Epithelial cell of proximal tubule (primary cell): ENCODE results near the gene IGF1R. TPM values are rescaled to one million over a fixed set of nuclear protein-coding genes. Genes with fewer than 3 reads are reported as not detected.

ENCODE experiments used
- DNase-seq: peaks from one replicate; pipeline ENCODE4 v3.0.0-alpha.2; 2011; ENCODE audit warnings: low read depth
- H3K4me3 ChIP-seq: 2 replicates; pipeline ENCODE4 v1.5.1; 2011; ENCODE audit warnings: low read depth, mild to moderate bottlenecking, low read length
- total RNA-seq: library from RNA; depleted of rRNA; stranded (reverse); fragments of >200 nt; gene quantifications from 2 replicates; pipeline ENCODE4 v1.2.3, GENCODE V29; 2015
- TF ChIP-seq, protein P1 (sequence below): conservative IDR thresholded peaks from 2 replicates; pipeline ENCODE4 v1.5.1; 2012; ENCODE audit warnings: low read depth, mild to moderate bottlenecking, low read length

IGF1R gene
- total RNA-seq, 1 donor from 2014 or later: 14.5 TPM

DNA sequence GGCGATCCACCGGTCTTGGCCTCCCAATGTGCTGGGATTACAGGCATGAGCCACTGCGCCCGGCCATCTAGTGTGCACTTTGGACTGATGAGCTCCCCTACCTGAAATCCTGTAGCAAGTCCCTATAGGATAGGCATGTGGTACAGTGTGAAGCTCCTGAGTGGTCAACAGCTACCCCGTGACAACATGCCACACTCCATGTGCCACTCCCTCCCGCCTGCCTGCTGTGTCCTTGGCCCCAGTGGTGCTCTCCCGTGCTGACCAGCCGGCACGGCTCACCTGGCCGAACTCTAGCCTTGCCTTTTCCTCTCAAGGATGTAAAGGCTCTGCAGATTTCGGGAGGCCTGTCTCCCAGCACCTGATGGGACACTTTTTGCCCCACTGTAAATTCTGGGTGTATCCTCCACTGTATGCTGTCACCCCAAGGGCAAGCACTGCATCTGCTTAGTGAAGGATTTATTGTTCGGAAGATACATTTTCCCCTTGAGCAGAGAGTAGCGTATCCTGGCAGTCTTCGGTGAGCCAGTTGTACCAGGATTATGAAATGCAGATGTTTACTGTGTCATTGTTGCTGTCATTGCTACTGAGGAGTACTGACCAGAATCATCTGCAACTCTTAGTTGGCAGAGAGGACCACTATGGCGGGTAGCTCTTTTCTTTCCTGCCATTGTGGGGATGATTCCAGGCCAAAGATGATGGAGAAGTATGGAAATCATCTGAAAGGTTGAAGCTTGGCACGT, 64.7 kb downstream of the IGF1R start:
- TF ChIP-seq, protein P1, sequence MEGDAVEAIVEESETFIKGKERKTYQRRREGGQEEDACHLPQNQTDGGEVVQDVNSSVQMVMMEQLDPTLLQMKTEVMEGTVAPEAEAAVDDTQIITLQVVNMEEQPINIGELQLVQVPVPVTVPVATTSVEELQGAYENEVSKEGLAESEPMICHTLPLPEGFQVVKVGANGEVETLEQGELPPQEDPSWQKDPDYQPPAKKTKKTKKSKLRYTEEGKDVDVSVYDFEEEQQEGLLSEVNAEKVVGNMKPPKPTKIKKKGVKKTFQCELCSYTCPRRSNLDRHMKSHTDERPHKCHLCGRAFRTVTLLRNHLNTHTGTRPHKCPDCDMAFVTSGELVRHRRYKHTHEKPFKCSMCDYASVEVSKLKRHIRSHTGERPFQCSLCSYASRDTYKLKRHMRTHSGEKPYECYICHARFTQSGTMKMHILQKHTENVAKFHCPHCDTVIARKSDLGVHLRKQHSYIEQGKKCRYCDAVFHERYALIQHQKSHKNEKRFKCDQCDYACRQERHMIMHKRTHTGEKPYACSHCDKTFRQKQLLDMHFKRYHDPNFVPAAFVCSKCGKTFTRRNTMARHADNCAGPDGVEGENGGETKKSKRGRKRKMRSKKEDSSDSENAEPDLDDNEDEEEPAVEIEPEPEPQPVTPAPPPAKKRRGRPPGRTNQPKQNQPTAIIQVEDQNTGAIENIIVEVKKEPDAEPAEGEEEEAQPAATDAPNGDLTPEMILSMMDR: no peak
- no peak overlapping the region for H3K4me3 ChIP-seq
- no peak for DNase-seq

GRCh38 chr15:98713585-98714001, 65.3 kb downstream of the IGF1R start:
- TF ChIP-seq, protein P1: no peak
- no peak for DNase-seq
- no peak overlapping the region for H3K4me3 ChIP-seq

DNA sequence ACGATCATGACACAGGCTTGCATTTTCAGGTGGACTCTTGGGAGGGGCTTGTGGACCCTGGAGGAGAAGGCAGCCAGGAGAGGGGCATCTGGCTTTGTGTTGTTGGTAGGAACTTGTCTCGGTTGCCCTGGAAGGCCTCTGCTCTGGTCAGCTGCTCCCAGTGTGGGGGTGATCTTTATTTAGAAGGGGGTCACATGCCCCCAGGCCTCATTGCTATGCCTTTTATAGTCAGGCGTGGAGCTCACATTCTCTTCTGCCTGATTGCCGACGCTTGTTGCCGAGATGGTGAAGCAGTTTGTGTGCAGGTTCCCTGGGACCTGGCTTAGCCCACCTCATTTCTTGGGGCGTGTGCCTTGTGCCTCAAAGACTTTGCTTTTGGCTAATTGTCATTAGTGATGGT, 66.6 kb downstream of the IGF1R start:
- no peak for DNase-seq
- TF ChIP-seq, protein P1: no peak
- no peak overlapping the region for H3K4me3 ChIP-seq

GRCh38 chr15:98715401-98715800, 67.1 kb downstream of the IGF1R start:
- H3K4me3 ChIP-seq: no peak overlapping the region
- TF ChIP-seq, protein P1: no peak
- DNase-seq: no peak

DNA sequence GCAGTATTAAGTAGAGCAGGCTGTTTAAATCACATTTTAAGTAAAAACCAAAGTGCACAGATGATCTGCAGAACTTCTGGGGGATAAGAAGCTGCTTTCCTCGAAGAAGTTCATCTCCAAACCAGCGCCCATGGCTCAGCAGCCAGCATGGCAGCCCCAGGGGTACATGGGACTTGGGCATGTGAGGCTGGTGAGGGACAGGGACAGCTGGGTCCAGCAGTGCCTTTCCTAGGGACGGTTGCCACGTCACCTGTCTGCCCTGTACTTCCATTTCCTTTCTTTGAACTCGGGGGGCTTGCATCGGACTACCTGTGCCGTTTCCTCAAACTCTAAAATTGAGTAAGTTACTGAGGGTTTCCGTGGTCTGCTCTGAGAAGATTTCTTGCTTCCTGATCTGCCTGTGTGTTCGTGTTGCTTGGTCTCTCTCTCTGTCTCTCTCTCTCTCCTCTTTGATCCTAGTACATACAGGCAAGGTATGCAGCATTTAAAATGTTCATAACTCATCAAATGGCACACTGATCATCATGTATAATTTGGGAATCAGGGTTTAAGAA, 67.6 kb downstream of the IGF1R start:
- TF ChIP-seq, protein P1: no peak
- DNase-seq: no peak
- no peak overlapping the region for H3K4me3 ChIP-seq

GRCh38 chr15:98717371-98717770, 69.0 kb downstream of the IGF1R start:
- no peak for DNase-seq
- TF ChIP-seq, protein P1: no peak
- no peak overlapping the region for H3K4me3 ChIP-seq

GRCh38 chr15:98717942-98718341, 69.6 kb downstream of the IGF1R start:
- no peak overlapping the region for H3K4me3 ChIP-seq
- DNase-seq: no peak
- TF ChIP-seq, protein P1: no peak
